Measurements from ENCODE around the gene SURF4.

- TF ChIP-seq CTCF (IDR thresholded peaks at IDR 0.05) (no peak), ZFX (IDR thresholded peaks at IDR 0.05; ENCODE audit: borderline replicate concordance) (no peak)
These were observed 28.3 kb downstream of the SURF4 start for GRCh38 chr9:133347515-133347984.

Data from 22Rv1 (cell line).